ENCODE measurements around the gene WDR82.

WDR82 gene

GRCh38 chr3:52299247-52299878, 20.9 kb upstream of the WDR82 start:
- no peaks in the 10 kb centered on the region for H3K79me2 ChIP-seq (ENCODE audit: insufficient read depth, low read length)
- H2AFZ ChIP-seq (ENCODE audit: low read length), result no peak overlapping the region
- TF ChIP-seq EZH2phosphoT487 (IDR thresholded peaks at IDR 0.05; ENCODE audit: borderline replicate concordance) (no peak), CTCF (conservative IDR thresholded peaks at IDR 0.05; ENCODE audit: low read length) (no peak)
- peaks cover 12% of the 10 kb centered on the region for H3K4me1 ChIP-seq (ENCODE audit: insufficient read depth, low read length, poor library complexity, severe bottlenecking)
- H4K20me1 ChIP-seq (ENCODE audit: insufficient read depth, low read length, poor library complexity, severe bottlenecking), result no peaks in the 10 kb centered on the region
- no peaks in the 10 kb centered on the region for H3K36me3 ChIP-seq (ENCODE audit: insufficient read depth, low read length)
- H3K9me2 ChIP-seq (replicated peaks; ENCODE audit: low read depth, low read length), result no peaks in the 10 kb centered on the region
- no peak overlapping the region for H3K4me3 ChIP-seq (ENCODE audit: low read length, poor library complexity, severe bottlenecking)
- H3K9ac ChIP-seq (ENCODE audit: low read depth, low read length, poor library complexity, severe bottlenecking), result peak overlapping the region; percentile 50
- no peaks in the 10 kb centered on the region for H3F3A ChIP-seq (ENCODE audit: low read depth)
- H3K27me3 ChIP-seq (ENCODE audit: insufficient read depth, low read length, poor library complexity, severe bottlenecking), result no peaks in the 10 kb centered on the region
- no peaks in the 10 kb centered on the region for H3K9me3 ChIP-seq (ENCODE audit: insufficient read depth, low read depth, low read length)
- no peak overlapping the region for H3K4me2 ChIP-seq (ENCODE audit: low read depth, low read length, poor library complexity, severe bottlenecking)

- Histone ChIP-seq H3K9me2 (replicated peaks; ENCODE audit: low read depth, low read length) (no peaks in the 10 kb centered on the region), H3K9ac (ENCODE audit: low read depth, low read length, poor library complexity, severe bottlenecking) (peak overlapping the region; percentile 50), H3K4me1 (ENCODE audit: insufficient read depth, low read length, poor library complexity, severe bottlenecking) (peaks cover 12% of the 10 kb centered on the region), H3K79me2 (ENCODE audit: insufficient read depth, low read length) (no peaks in the 10 kb centered on the region), H3K36me3 (ENCODE audit: insufficient read depth, low read length) (no peaks in the 10 kb centered on the region), H3F3A (ENCODE audit: low read depth) (no peaks in the 10 kb centered on the region), H3K4me2 (ENCODE audit: low read depth, low read length, poor library complexity, severe bottlenecking) (no peak overlapping the region), H3K27me3 (ENCODE audit: insufficient read depth, low read length, poor library complexity, severe bottlenecking) (no peaks in the 10 kb centered on the region), H2AFZ (ENCODE audit: low read length) (no peak overlapping the region), H3K9me3 (ENCODE audit: insufficient read depth, low read depth, low read length) (no peaks in the 10 kb centered on the region), H4K20me1 (ENCODE audit: insufficient read depth, low read length, poor library complexity, severe bottlenecking) (no peaks in the 10 kb centered on the region), H3K4me3 (ENCODE audit: low read length, poor library complexity, severe bottlenecking) (no peak overlapping the region)
- TF ChIP-seq CTCF (conservative IDR thresholded peaks at IDR 0.05; ENCODE audit: low read length), result no peak
- no peak for TF ChIP-seq EZH2phosphoT487 (IDR thresholded peaks at IDR 0.05; ENCODE audit: borderline replicate concordance)
These were observed 20.0 kb upstream of the WDR82 start for GRCh38 chr3:52298149-52299098.

GRCh38 chr3:52297242-52298148, 19.0 kb upstream of the WDR82 start:
- Histone ChIP-seq H3K36me3 (ENCODE audit: insufficient read depth, low read length) (no peaks in the 10 kb centered on the region), H3K4me1 (ENCODE audit: insufficient read depth, low read length, poor library complexity, severe bottlenecking) (peaks cover 12% of the 10 kb centered on the region), H3K9me3 (ENCODE audit: insufficient read depth, low read depth, low read length) (no peaks in the 10 kb centered on the region), H3K4me3 (ENCODE audit: low read length, poor library complexity, severe bottlenecking) (no peak overlapping the region), H3K27me3 (ENCODE audit: insufficient read depth, low read length, poor library complexity, severe bottlenecking) (no peaks in the 10 kb centered on the region), H3K4me2 (ENCODE audit: low read depth, low read length, poor library complexity, severe bottlenecking) (no peak overlapping the region), H3K9me2 (replicated peaks; ENCODE audit: low read depth, low read length) (no peaks in the 10 kb centered on the region), H3F3A (ENCODE audit: low read depth) (no peaks in the 10 kb centered on the region), H2AFZ (ENCODE audit: low read length) (no peak overlapping the region), H3K9ac (ENCODE audit: low read depth, low read length, poor library complexity, severe bottlenecking) (no peak overlapping the region), H3K79me2 (ENCODE audit: insufficient read depth, low read length) (no peaks in the 10 kb centered on the region), H4K20me1 (ENCODE audit: insufficient read depth, low read length, poor library complexity, severe bottlenecking) (no peaks in the 10 kb centered on the region)
- TF ChIP-seq CTCF (conservative IDR thresholded peaks at IDR 0.05; ENCODE audit: low read length) (no peak), EZH2phosphoT487 (IDR thresholded peaks at IDR 0.05; ENCODE audit: borderline replicate concordance) (no peak)
